T follicular helper cell (primary cell): Measurements from ENCODE around the gene TREML2.
"Not testable (repeated sequence)": the region's sequence is repeated elsewhere in the genome, so short reads cannot be mapped to it uniquely, and the experiment has no call there.

Experiments
- DNase-seq: peaks from one replicate; pipeline ENCODE4 v3.0.0-alpha.2; 2020; ENCODE audit warnings: low read depth

The TREML2 gene

DNA sequence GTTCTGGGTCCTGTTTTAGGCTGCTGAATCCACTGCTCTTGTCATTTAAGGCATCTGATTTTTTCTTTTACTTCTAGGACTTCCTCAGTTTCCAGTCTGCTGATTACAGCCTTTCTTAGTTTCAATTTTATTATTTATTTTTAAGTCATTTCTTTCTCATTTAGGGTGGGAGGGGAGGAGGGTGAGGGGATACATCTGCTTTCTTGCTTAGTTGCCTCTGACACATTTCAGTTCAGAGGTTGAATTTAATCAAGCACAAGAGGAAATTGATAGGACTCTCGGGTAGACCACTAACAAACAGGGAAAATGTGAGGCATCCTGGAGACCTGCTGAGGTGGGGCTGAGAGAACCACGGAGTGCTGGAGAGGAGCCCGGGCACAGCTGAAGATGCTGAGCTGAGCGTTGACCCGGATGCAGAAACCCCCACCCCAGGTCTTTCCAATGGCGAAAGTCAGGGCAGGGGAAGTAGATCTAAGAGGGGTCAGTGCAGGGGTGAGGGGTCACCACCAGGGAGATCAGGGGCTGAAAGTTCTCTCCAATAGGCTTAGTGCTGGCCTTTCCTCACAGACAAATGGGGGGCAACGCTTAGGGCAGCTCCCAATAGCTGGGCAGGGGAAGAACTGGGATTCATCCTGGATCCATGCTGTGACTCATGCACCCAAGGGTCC is 7.6 kb upstream of the TREML2 start:
- no peak for DNase-seq

DNA sequence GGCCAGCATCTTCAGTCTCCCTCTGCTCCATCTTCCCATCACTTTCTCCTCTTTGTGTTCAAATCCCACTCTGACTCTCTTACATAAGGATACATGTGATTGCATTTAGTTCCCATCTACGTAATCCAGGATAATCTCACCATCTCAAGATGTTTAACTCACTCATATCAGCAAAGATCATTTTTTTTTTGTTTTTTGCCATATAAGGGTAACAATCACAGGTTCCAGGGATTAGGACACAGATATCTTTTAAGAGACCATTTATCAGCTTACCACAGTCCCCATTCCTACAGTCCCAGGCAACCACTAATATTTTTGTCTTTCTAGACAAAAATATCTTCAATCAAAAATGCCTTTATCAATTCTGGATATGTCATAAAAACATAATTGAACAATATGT is 3.2 kb upstream of the TREML2 start:
- no peak for DNase-seq

DNA sequence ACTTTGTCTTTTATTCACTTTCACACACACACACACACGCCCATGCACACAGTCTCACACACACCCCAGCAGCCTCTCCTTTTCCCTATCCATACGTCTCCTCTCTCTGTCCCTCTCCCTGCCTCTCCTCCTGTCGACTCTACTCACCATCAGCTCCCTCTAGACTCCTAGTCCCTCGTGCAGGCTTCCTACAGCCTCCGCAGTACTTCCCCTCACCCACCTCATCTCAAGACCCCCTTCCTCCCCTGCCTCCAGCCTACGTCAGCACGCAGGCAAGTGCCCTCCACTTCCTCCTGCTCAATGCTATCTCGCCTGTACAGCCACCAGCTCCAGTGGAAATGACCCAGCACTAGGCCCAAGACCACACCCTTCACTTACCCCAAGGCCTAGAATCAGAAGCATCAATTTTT is 820 bp upstream of the TREML2 start:
- no peak for DNase-seq

DNA sequence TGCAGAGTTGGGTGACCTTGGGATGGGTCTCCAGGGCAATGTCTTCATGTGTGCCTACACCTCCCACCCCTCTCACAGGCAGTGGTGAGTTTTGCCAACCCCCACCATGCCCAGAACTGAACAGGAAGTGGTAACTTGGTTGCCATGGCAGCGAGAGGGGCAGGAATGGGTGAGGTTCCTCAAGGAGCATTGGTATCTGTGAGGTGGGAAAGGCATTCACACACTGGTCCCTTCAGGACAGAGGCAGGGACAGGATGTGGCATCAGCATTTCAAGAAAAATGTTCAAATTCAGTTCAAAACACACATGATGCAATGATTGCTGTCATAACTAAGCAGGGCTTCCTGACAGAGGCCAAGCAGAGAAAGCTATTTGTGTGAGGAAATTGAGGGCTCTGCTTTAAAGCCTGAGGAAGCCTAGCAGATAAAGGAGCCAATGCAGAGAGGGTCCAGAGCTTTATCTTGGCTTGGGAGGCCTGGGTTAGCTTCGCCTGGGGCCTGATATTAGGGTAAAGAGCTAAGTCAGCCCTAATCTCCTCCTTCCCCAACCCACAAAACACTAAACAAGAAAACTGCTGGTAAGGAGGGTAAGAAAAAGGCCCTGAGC is 551 bp downstream of the TREML2 start:
- DNase-seq = peak; percentile 18

DNA sequence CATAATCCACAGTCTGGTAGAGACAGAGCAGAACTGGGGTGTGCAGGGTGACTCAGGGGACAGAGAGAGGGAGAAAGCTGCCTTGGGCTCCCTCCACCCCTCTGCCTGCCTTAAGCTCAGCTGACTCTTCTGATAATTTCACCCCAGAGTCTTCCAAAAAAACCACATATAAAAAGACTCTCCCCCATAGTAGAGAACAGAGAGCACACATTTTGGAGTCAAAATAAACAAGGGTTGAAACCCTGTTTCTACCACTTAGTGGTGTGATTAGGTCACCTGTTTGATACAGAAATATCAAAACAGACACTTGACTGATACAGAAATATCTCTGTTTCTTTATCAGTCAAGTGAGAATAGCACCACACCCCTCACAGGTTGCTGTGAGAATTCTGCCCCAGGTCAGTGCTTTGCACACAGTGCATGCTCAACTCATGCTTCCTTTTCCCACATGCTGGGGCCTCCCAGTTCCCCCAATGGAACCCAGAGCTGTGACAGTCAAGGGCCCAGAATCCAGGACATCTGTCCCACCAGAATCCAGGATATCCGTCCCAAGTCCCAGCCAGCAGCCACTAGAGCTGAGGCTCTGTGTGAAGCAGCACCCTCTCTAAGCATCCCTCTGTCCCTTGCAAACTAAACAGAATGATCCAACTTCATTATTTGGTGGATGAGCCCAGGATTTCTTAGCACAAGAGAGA is 1.2 kb downstream of the TREML2 start:
- DNase-seq = no peak

GRCh38 chr6:41197234-41197633 is 3.7 kb downstream of the TREML2 start:
- DNase-seq = no peak

DNA sequence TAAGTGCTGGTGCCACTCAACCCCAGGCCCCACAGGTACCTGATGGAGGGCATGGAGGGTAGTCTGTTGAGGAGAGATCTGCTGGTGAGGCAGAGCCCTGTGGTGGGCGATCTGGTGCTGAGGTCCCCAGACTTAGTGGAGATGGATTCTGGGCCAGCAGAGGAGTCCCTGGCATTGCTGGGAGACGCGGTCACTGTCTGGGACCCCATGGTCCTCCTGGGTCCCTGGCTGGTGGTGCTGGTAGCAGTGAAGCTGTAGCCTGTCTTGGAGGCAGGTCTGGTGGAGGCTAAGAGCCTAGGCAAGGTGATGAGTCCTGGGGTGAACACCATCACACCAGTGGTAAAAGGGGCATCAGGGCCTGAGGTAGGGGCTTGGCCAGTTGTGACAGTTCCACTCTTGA is 6.6 kb downstream of the TREML2 start:
- DNase-seq = no peak

- DNase-seq = no peak
Measured at GRCh38 chr6:41193884-41194283, 7.1 kb downstream of the TREML2 start.

GRCh38 chr6:41193171-41193734 is 7.7 kb downstream of the TREML2 start:
- no peak for DNase-seq

GRCh38 chr6:41191569-41191968 is 9.4 kb downstream of the TREML2 start:
- no peak for DNase-seq

GRCh38 chr6:41190791-41191190 is 10.2 kb downstream of the TREML2 start:
- no peak for DNase-seq

DNA sequence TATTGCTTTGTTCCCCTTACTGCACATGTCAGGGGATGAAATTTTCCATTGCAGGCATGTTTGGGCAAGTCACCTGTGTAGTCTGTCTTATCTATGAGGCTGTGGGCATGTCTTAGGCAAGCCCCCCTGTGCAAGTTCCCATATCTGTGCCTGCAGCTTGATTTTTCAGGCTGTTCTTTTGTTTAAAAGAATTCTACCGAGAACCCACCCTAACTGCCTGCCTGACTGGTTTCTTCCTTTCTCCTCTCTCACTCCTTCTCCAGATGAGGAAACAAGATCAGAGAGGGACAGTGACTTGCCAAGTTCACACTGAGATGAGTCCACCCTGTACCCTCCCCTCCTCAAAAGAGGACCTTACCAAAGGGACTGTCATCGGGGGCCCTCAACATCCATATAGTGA is 11.0 kb downstream of the TREML2 start:
- DNase-seq = no peak

GRCh38 chr6:41189046-41189445 is 11.9 kb downstream of the TREML2 start:
- not testable (repeated sequence) for DNase-seq

DNA sequence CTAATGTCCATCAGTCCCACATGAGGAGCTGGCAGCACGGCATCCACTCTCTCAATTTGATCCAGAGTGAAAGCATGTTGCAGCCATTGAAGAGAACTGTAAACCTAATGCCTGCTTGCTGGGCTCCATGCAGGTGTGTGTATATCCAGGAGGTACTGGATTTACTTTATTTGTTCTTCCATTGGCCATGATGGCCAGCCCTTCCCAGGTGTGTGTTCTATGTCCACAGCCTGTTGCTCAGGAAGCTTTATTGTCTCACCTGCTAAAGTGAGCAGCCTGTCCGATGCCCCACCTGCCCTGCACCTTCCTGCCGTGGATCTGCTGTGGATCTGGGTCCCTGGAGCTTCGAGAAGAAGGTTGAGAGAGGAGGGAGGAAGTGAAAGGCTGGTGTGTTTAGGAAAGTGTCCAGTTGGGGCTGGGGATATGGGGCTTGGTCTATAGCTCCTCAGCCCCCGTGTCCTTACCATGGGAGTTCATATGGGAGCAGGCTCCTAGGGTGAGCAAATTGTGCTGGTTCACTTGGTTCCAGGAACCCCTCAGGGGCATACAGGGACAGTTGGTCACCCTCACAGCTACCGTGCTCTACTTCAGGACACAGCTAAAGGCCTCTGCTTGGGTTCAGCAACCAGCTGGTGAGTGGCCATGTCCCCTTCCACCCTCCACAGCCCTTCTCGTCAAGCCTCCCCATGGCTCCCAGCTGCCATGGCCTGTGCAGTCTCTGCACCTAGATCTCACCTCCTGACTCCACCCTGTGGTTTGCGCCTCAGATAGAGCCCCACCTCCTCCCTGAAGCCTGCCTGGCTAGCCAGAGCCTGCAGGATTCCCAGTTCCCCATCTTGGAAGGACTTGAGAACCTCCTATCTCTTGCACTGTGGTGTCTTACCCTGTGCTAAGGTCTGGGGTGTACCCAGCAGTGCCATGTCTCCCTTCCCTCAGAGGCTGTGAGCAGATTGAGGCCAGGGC is 12.7 kb downstream of the TREML2 start:
- no peak for DNase-seq

GRCh38 chr6:41186031-41186562 is 14.9 kb downstream of the TREML2 start:
- no peak for DNase-seq

- no peak for DNase-seq
Measured at GRCh38 chr6:41184761-41185160, 16.2 kb downstream of the TREML2 start.

DNA sequence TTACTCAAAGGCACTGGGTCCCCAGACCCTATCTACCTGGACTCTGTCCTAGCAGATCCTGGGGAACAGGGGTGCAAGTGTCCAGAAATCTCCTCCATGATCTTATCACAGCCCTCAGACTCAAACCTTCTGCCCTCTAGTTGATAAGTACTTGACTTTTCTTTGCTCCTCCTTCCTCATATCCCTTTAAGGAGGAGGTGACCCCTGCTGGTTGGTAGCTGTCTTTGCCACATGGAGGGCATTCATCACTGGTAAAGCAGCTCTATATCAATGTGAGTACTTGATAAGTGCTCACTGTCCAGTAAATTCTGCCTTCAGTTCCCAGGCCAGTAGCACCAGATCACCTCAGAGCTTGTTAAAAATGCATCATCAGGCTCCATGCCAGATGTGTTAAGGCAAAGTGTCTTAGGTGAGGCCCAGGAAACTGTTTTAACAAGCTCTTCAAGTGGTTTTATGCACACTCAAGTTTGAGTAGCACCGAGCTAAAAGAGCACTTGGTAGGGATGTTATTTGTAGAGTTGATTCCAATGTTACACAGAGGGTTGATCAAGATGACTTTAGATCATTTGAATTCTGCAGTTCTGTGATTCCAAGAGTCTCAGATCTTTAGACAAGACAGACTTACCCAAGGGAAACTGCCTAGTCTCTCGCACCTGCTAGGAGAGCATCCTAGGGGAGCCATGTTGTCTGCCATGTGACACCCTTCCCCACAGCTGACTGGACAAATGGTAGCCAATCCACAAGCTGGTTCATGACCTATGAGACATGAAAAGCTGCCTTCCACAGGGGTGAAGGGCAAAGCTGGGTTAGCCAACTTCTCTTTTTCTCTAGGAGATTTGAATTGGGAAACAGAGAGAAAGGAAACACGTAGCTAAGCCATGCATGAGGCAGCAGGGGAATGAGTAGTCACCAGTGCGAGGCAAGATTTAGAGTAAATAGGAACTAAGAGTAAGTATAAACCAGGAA is 18.6 kb downstream of the TREML2 start:
- DNase-seq = peak; percentile 34

GRCh38 chr6:41181566-41181965 is 19.4 kb downstream of the TREML2 start:
- DNase-seq = no peak

- DNase-seq = no peak
Measured at GRCh38 chr6:41179163-41179562, 21.8 kb downstream of the TREML2 start.

GRCh38 chr6:41177695-41178094 is 23.3 kb downstream of the TREML2 start:
- DNase-seq = no peak
